Frontal cortex (tissue), 4 donors: ENCODE measurements around the gene SPIN2B. TPM values are rescaled to one million over a fixed set of nuclear protein-coding genes. Genes with fewer than 3 reads are reported as not detected.
"Not testable (repeated sequence)": the region's sequence is repeated elsewhere in the genome, so short reads cannot be mapped to it uniquely, and the experiment has no call there.

Source experiments
- DNase-seq, 2 donors: peaks; one replicate each; pipeline ENCODE4 v3.0.0; 2012; ENCODE audit warnings: low spot score in 2 of 2
- FAIRE-seq: peaks from 2 replicates; lab custom pipeline; 2012; peaks lifted over from hg19 to GRCh38; lab: Jason Lieb, UNC
- total RNA-seq: library from RNA; depleted of rRNA; stranded (reverse); fragments of >200 nt; gene quantifications from one replicate; pipeline ENCODE4 v1.2.3, GENCODE V29; 2014
- donor health status: control.
- donor health status: control.
- donor health status: control.

Gene SPIN2B
- 9.8 TPM for total RNA-seq

- FAIRE-seq (no peak), DNase-seq (peak; percentile 55 to 74)
Observed at GRCh38 chrX:57121162-57121755, at the start of gene SPIN2B. SPIN2B (minus strand) TSS chrX:57121548.

- DNase-seq, result no peak
- no peak for FAIRE-seq
Observed at GRCh38 chrX:57156397-57157049, 35.2 kb upstream of the SPIN2B start.

- no peak for FAIRE-seq
- DNase-seq, result no peak
Observed at GRCh38 chrX:57155171-57155570, 33.8 kb upstream of the SPIN2B start.

GRCh38 chrX:57152222-57152621 lies 30.9 kb upstream of the SPIN2B start:
- FAIRE-seq, result not testable (repeated sequence)

GRCh38 chrX:57138674-57139073 lies 17.3 kb upstream of the SPIN2B start:
- DNase-seq, result no peak
- no peak for FAIRE-seq

More at GRCh38 chrX:57152222-57152621, 30.9 kb upstream of the SPIN2B start:
- DNase-seq, result not testable (repeated sequence)

- FAIRE-seq, result no peak
- DNase-seq, result no peak
Observed at GRCh38 chrX:57137501-57137900, 16.2 kb upstream of the SPIN2B start.

- not testable (repeated sequence) for FAIRE-seq
Observed at GRCh38 chrX:57137073-57137472, 15.7 kb upstream of the SPIN2B start, which contains the start of gene SPIN2A. SPIN2A (minus strand) TSS chrX:57137397; CDS start chrX:57136597, 800 bp downstream.

GRCh38 chrX:57136589-57136988 lies 15.2 kb upstream of the SPIN2B start:
- not testable (repeated sequence) for FAIRE-seq, DNase-seq

More at GRCh38 chrX:57137073-57137472, 15.7 kb upstream of the SPIN2B start, which contains the start of gene SPIN2A:
- DNase-seq, result not testable (repeated sequence)

- DNase-seq, result no peak
- no peak for FAIRE-seq
Observed at GRCh38 chrX:57135287-57135686, 13.9 kb upstream of the SPIN2B start.

GRCh38 chrX:57134702-57135101 lies 13.4 kb upstream of the SPIN2B start:
- DNase-seq (no peak), FAIRE-seq (no peak)

GRCh38 chrX:57133706-57134105 lies 12.4 kb upstream of the SPIN2B start:
- FAIRE-seq, result no peak

GRCh38 chrX:57133284-57133683 lies 11.9 kb upstream of the SPIN2B start:
- DNase-seq, FAIRE-seq: not testable (repeated sequence)

More at GRCh38 chrX:57133706-57134105, 12.4 kb upstream of the SPIN2B start:
- no peak for DNase-seq

GRCh38 chrX:57132046-57132445 lies 10.7 kb upstream of the SPIN2B start:
- DNase-seq (no peak), FAIRE-seq (no peak)

- no peak for DNase-seq
- FAIRE-seq, result no peak
Observed at GRCh38 chrX:57121816-57122215, 468 bp upstream of the SPIN2B start.

- DNase-seq, FAIRE-seq: not testable (repeated sequence)
Observed at GRCh38 chrX:57120619-57121161, 658 bp downstream of the SPIN2B start.

- FAIRE-seq (no peak), DNase-seq (no peak)
Observed at GRCh38 chrX:57119416-57119815, 1.9 kb downstream of the SPIN2B start.

GRCh38 chrX:57117566-57117965 lies 3.8 kb downstream of the SPIN2B start:
- not testable (repeated sequence) for DNase-seq, FAIRE-seq

GRCh38 chrX:57104921-57105398 lies 16.4 kb downstream of the SPIN2B start:
- DNase-seq (no peak), FAIRE-seq (no peak)

GRCh38 chrX:57104406-57104805 lies 16.9 kb downstream of the SPIN2B start:
- DNase-seq (no peak), FAIRE-seq (no peak)

- DNase-seq (no peak), FAIRE-seq (no peak)
Observed at GRCh38 chrX:57103489-57103888, 17.9 kb downstream of the SPIN2B start.

- DNase-seq, FAIRE-seq: not testable (repeated sequence)
Observed at GRCh38 chrX:57102918-57103317, 18.4 kb downstream of the SPIN2B start.
